Fibroblast of skin of left biceps (primary cell): Measurements from ENCODE around the gene IL11.

Experiments
- DNase-seq, 2 experiments: peaks; one replicate each; pipeline ENCODE4 v3.0.0-alpha.2; 2013; ENCODE audit warnings: low read depth in 2 of 2

The IL11 gene

GRCh38 chr19:55391191-55391670 is 21.0 kb upstream of the IL11 start:
- no peak for DNase-seq

GRCh38 chr19:55390461-55390880 is 20.2 kb upstream of the IL11 start:
- no peak for DNase-seq

GRCh38 chr19:55389386-55390317 is 19.4 kb upstream of the IL11 start:
- no peak for DNase-seq

- DNase-seq, result no peak
Measured at GRCh38 chr19:55387736-55388497, 17.7 kb upstream of the IL11 start.

- no peak for DNase-seq
Measured at GRCh38 chr19:55386493-55386971, 16.3 kb upstream of the IL11 start.

- DNase-seq, result peak; percentile 93 to 95
Measured at GRCh38 chr19:55385724-55386492, 15.6 kb upstream of the IL11 start, which contains the start of gene RPL28. RPL28 (plus strand) TSS chr19:55385932; CDS start chr19:55386358, 426 bp downstream.

GRCh38 chr19:55384920-55385723 is 14.9 kb upstream of the IL11 start:
- DNase-seq, result peak; percentile 85

GRCh38 chr19:55384131-55384919 is 14.1 kb upstream of the IL11 start, which contains the start of gene TMEM238:
TMEM238 (minus strand) TSS chr19:55384292; CDS start chr19:55384259, 33 bp downstream.
- no peak for DNase-seq

- peak in 1 of 2 experiments; percentile 21 for DNase-seq
Measured at GRCh38 chr19:55383279-55384130, 13.2 kb upstream of the IL11 start.

- DNase-seq, result no peak
Measured at GRCh38 chr19:55382522-55383054, 12.3 kb upstream of the IL11 start.

GRCh38 chr19:55382013-55382412 is 11.8 kb upstream of the IL11 start:
- no peak for DNase-seq

GRCh38 chr19:55379174-55379573 is 8.9 kb upstream of the IL11 start:
- DNase-seq, result no peak

GRCh38 chr19:55377356-55378131 is 7.3 kb upstream of the IL11 start:
- DNase-seq, result no peak

- no peak for DNase-seq
Measured at GRCh38 chr19:55376241-55376933, 6.1 kb upstream of the IL11 start, which contains the start of gene TMEM190. TMEM190 (plus strand) TSS chr19:55376826; CDS start chr19:55376854, 28 bp downstream.

- DNase-seq, result no peak
Measured at GRCh38 chr19:55373993-55374757, 3.9 kb upstream of the IL11 start.

GRCh38 chr19:55373306-55373992 is 3.2 kb upstream of the IL11 start:
- DNase-seq, result no peak
